Measurements from ENCODE around the gene FAAP100.

FAAP100 gene

DNA sequence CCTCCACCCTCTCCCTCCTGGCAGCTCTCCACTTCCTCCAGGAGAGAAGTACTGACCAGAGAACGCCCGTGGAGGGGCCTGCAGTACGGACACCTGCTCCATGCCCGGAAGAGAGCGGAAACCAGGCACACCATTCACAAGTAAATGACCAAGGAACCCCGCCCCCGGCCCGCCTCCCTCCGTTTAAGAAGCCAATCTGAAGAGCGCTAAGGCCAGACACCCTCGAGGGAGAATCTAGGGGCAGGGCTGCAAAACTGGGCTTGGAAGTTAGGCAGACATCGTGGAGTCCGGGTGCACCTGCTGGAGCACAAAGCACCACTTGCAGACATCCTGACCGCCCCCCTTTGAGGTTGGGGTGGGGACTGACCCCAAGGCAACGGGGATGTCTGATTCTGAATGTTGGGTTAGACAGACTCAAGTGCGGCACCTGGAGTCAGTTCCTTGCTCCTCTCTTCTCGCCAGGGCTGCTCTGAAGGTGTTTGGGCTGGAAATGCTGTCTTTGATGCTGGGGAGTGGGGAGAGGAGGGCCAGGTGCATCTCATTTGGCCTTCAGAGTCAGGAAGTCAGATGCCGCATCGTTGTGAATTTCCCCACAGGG, 964 bp upstream of the FAAP100 start:
- peak; percentile 73 to 75 for DNase-seq

- DNase-seq = peak in 1 of 2 experiments; percentile 15
Measured at GRCh38 chr17:81551458-81552243, 502 bp downstream of the FAAP100 start.

DNA sequence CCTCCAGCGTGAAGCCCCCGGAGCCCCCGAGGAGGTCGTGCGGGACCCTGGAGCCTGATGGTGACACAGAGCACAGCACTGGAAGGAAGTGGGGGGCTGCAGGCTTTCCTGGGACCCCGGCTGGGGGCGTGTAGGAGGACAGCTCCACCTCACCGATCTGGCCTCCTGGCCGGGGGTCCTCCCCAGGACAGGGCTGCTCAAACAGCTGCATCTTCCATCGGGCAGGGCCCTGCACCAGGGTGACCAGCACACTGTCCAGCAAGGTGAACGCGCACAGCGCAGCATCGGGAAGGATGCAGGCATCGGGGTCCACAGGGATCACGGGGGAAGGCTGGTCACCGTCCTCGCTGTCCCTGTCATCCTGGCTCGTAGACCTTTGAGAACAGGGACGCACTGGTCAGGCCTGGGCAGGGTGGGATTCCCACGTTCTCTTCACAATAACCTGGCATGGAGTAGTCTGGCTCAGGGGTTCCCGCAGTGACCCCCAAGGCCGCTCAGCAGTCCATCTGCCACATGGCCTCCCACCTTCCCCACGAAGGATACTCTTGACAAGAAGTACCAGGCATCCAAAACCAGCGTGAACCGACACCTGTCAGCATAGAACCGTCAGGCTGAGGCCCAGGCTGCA, 1.2 kb downstream of the FAAP100 start:
- DNase-seq = no peak

DNA sequence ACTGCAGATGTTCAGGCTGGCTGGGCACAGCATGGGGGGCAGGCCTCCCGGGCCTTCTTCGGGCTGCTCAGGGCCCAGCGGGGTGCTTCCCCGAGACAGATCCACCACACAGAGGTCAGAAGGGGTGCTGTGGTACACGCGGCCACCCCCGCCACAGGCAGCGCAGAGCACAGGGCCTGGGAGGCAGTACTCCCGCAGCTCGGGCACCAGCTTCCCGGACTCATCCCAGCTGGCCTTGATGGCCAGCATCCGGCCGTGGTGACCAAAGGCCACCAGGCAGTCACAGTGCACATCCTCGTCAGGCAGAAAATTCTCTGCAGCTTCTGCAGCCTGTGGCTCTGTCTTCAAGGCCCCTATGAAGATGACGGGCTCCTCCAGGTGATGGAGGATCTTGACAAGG, 1.9 kb downstream of the FAAP100 start:
- DNase-seq = no peak

DNA sequence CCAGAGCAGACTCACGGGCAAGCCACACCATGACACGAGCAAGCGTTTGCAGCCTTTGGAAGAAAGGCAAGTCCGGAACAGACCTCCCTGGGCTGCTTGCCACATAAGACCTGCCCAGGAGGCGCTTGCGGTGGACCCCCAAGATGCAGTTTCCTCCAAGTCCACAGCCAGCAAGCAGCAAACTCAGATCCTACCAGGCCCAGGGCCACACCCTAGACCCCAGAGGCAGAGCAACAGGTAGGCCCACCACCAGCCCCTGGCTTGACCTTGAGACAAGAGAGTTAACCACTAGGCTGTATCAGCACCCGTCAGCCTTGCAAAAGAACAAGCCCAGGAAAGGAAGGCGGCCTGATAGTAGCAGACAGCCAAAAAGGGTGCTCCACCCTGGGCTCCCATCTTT, 2.3 kb downstream of the FAAP100 start:
- DNase-seq = no peak

- DNase-seq = no peak
Measured at GRCh38 chr17:81549031-81549557, 3.1 kb downstream of the FAAP100 start.

DNA sequence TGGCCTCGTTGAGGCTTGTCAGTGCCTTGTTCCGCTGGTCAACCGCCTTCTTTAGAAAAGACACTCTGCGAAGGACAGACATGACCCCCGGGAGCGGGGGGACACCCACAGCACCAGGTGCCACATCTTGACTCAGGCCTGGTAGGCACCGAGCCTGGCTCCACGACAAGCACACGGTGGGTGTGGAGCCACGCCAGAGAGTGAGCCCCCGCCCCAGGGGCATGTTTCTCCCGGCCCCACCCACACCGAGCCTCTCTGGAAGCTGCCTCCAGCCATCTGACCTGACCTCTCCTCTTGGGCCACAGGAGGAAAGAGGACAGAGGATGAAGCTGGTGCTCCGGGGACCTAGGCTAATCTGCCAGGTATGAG, 4.6 kb downstream of the FAAP100 start:
- no peak for DNase-seq

- DNase-seq = no peak
Measured at GRCh38 chr17:81546906-81547613, 5.1 kb downstream of the FAAP100 start.

- no peak for DNase-seq
Measured at GRCh38 chr17:81545160-81545949, 6.8 kb downstream of the FAAP100 start.

- no peak for DNase-seq
Measured at GRCh38 chr17:81544281-81544974, 7.7 kb downstream of the FAAP100 start.

- no peak for DNase-seq
Measured at GRCh38 chr17:81543756-81544155, 8.4 kb downstream of the FAAP100 start.

DNA sequence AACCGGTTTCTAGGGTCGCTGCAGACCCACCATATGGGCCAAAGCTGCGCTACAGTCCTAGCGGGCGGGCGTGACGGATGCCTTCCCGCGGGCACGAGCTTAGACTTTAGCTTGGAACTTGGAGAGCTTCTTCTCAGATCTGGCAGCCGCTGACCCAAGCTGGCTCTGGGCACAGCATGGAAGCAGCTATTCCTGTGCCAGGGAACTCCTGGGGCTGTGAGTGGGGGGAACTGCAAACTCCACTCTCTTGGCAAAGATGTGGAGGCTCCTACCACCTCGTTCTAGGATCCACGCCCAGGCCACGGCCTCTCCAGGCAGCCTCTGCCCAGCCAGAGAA, 8.8 kb downstream of the FAAP100 start:
- DNase-seq = no peak

DNA sequence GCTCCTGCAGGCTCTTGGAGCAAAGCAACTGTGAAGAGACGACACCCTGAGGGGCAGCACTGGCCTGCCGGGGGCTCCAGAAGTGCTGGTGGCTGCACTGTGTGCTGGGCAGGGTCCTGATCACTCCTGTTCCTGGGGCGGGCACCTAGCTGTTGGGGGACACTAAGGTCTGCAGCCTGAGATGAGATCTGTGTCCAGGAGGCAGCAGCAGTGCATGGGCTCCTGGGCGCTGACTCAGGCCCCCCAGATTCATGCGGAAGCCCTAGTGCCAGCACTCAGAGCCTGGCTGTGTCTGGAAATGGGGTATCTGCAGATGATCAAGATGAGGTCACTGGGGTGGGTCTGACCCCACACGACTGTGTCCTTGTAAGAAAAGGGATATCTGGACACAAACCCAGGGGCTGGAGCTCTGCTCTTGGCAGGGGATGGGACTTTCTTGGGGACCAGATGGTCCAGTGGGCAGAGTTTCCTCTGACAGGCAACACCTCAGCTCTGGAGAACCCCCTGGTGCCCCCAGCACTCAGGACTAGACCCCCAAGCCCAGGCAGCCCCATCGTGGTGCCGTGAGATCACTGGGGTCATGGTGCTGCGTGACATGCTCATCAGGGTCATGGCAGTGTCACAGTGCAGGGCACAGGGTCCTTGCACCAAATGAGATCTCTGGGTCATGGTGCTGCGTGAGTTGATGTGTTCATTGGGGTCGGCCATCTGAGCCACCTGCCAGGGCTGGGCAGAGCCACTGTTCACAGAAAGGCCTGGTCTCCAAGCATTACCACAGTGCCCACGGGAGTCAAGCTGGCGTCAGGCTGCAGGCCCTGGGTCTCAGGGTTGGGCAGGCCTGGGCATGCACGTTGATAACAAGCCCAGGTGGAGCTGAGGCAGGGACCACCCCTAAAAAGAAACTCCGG, 9.5 kb downstream of the FAAP100 start:
- DNase-seq = no peak

DNA sequence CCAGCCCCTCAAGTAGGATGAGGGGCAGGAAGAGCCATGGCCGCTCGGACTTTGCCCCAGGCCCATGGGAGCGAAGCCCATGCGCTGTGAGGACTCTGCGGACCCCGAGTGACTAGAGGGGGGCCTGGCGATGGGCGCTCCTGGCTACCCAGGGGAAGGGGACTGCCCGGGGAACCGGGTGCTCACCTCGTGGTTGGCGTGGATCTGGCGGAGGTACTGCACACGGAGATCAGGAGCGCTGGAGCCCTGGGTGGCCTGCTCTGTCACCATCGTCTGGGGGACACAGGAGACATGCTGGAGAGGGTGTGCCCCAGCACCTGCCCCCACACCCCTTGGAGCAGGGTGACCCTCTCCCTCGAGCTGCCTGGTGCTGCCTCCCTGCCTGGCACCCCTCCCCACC, 11.0 kb downstream of the FAAP100 start:
- DNase-seq = no peak

DNA sequence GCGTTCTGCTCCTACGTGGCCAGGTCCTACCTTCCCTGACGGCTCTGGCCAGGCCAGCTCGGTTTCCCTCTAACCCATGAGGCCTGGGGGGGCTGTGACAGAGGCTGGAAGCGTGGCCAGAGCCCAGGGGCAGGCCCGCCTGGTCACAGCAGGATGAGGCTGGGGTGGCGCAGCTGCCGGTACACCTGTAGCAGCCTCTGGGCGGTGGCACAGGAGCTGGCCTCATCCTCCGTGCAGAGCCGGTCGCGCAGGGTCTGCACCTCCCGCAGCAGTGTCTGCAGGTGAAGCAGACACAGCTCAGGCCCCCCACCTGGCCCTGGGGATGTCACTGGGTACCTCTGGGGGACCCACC, 11.5 kb downstream of the FAAP100 start:
- no peak for DNase-seq

DNA sequence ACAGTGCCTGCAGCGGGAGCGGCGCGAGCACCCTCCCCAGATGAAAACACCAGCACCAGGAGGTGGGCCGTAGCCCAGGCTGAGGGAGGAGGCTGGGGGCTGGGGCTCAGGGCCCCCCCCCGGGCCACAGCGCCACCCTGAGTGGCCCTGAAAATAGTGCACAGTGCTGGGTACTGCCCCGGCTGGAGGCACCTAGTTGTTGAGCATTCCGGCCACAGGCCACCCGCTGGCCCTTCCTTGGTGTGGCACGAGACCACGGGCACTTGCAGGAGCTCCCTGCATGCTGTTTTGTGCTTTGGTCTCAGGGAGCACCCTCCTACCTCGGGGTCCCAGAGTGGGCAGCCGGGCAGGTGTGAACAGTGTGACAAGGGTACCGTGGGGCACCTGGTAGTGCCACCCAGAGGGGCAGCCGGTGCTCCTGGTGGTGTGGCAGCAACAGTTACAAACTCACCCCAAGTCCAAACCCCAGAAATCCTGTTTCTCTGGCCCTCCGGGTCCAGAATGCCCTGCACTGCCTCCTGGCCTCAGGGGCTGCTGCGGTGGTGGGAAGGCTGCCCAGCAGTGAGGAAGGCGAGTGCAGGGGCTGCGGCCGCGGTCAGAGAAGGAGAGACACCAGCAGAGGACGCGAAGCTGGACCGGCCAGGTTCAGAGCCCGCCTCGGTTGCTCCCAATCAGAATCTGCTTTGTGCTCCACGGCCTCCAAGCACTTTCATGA, 12.0 kb downstream of the FAAP100 start:
- no peak for DNase-seq

- no peak for DNase-seq
Measured at GRCh38 chr17:81539571-81539900, 12.6 kb downstream of the FAAP100 start.

DNA sequence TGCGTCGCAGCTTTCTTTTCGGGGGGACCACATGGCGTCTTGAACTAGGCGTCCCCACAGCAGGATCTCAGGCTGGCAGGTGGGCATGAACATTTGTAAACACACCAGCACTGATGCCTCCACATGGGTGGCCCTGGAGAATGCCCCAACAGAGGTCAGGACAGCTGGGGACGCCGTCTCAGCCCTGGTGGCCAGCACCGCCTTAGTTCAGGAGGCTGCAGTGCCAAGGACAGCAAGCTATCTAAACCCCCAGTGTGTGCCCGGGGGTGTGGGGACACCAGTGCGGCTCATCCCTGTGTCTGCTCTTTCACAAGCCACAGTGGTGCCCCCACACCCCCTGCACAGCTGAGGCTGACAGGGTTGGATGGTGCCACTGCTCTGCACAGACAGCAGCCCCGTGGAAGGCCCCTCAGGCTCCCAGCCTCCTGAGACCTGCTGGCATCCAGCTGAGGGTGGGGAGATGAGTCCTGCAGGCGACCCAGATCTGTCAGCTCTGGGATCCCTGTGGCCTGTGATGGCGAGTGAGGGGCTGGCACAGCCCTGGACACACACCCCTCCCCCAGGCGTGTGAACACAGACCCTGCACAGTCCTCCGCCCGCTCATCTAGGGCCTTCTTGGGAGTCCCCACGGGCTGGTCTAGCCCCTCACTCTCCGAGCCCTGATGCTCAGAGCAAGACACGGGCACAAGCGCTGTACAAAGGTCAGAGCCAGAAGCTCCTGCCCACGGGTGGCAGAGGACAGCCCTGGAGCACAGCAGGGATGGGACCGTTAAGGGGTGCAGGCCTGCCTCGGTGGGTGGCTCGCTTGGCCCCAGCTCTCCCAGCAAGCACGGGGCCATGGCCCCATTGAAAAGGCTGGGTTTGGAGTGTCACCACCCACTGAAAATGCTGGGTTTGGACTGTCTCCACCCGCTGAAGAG, 13.2 kb downstream of the FAAP100 start:
- no peak for DNase-seq

DNA sequence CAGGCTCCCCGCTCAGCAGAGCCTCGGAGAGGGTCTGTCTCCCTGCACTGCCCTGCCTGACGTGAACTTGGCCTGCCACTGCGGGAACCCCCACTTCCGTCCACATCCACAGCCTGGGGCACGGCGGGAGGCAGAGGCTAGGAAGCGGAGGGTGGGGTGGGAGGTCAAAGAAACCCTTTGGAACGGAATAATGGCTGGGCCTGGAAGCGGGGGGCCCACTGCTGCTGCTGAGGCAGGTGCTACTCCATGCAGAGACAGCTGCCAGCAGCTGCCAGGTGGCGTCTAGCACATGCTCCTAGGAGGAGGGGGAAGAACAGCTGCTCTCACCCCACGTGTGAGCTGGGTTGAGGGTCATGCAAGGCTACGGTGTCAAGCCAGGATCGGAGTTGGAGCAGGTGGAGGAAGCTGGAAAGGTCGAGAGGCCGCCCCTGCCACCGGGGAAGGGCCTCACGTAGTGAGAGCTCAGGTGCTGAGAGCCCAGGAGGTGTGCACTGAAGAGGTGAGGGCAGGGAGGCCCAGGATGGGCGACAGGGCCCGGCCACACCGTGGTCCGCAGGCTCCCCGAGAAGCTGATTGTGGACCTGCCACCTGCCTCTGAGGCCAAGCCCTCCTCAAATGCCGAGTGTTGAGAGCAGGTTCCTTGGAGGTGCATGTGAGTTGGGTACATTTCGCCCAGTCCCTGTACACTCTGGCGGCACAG, 14.1 kb downstream of the FAAP100 start:
- DNase-seq = no peak
